Trophoblast cell (in vitro differentiated cells and primary cell): ENCODE measurements around the gene B3GAT1.

Source experiments
- DNase-seq, 2 donors: peaks; one replicate each; pipeline ENCODE4 v3.0.0-alpha.2; 2016
- H2AFZ ChIP-seq: 2 replicates; pipeline ENCODE4 v1.6.1; 2013; ENCODE audit warnings: low read length, moderate library complexity, mild to moderate bottlenecking; ENCODE audit not compliant: insufficient read depth, poor library complexity
- H2AK5ac ChIP-seq: 2 replicates; pipeline ENCODE4 v1.6.1; 2013; ENCODE audit warnings: mild to moderate bottlenecking, low read length
- H2BK120ac ChIP-seq: 2 replicates; pipeline ENCODE4 v1.6.1; 2013; ENCODE audit warnings: low read length, mild to moderate bottlenecking, moderate library complexity; ENCODE audit not compliant: insufficient read depth, poor library complexity
- H2BK12ac ChIP-seq: 2 replicates; pipeline ENCODE4 v1.6.1; 2013; ENCODE audit warnings: mild to moderate bottlenecking, low read length, moderate library complexity
- H2BK5ac ChIP-seq: 2 replicates; pipeline ENCODE4 v1.6.1; 2013; ENCODE audit warnings: low read length, low read depth, moderate library complexity, mild to moderate bottlenecking; ENCODE audit not compliant: poor library complexity
- H3K14ac ChIP-seq: 2 replicates; pipeline ENCODE4 v1.6.1; 2013; ENCODE audit warnings: mild to moderate bottlenecking, low read length
- H3K18ac ChIP-seq: 2 replicates; pipeline ENCODE4 v1.6.1; 2013; ENCODE audit warnings: mild to moderate bottlenecking, low read length
- H3K23ac ChIP-seq: 2 replicates; pipeline ENCODE4 v1.6.1; 2013; ENCODE audit warnings: low read length
- H3K27ac ChIP-seq: 2 replicates; pipeline ENCODE4 v1.5.1; 2013; ENCODE audit warnings: low read depth, mild to moderate bottlenecking, inconsistent platforms, low read length, moderate library complexity
- H3K27me3 ChIP-seq: 2 replicates; pipeline ENCODE4 v1.6.1; 2013; ENCODE audit warnings: inconsistent platforms, mild to moderate bottlenecking, low read length, moderate library complexity; ENCODE audit not compliant: insufficient read depth
- H3K36me3 ChIP-seq, 2 experiments: 1 replicate in 1 of 2; 2 replicates in 1 of 2; pipeline ENCODE4 v1.6.1; 2013; ENCODE audit warnings: low read length in 2 of 2, mild to moderate bottlenecking in 2 of 2, moderate library complexity in 1 of 2; ENCODE audit not compliant: insufficient read depth in 2 of 2, control insufficient read depth in 1 of 2
- H3K4ac ChIP-seq: 2 replicates; pipeline ENCODE4 v1.6.1; 2013; ENCODE audit warnings: low read depth, mild to moderate bottlenecking, low read length, moderate library complexity
- H3K4me1 ChIP-seq, 2 experiments: 1 replicate in 1 of 2; 2 replicates in 1 of 2; pipeline ENCODE4 v1.6.1; 2013; ENCODE audit warnings: low read length in 2 of 2, mild to moderate bottlenecking in 2 of 2, moderate library complexity in 1 of 2; ENCODE audit not compliant: insufficient read depth in 2 of 2, control insufficient read depth in 1 of 2
- H3K4me2 ChIP-seq: 2 replicates; pipeline ENCODE4 v1.6.1; 2013; ENCODE audit warnings: inconsistent platforms, mild to moderate bottlenecking, low read length, moderate library complexity
- H3K4me3 ChIP-seq: 2 replicates; pipeline ENCODE4 v1.5.1; 2013; ENCODE audit warnings: mild to moderate bottlenecking, low read depth, low read length, inconsistent platforms
- H3K79me1 ChIP-seq: one replicate; pipeline ENCODE4 v1.6.1; 2013; ENCODE audit warnings: low read length
- H3K79me2 ChIP-seq: 2 replicates; pipeline ENCODE4 v1.6.1; 2013; ENCODE audit warnings: low read length, mild to moderate bottlenecking; ENCODE audit not compliant: control insufficient read depth, insufficient read depth, poor library complexity
- H3K9ac ChIP-seq: 2 replicates; pipeline ENCODE4 v1.6.1; 2013; ENCODE audit warnings: mild to moderate bottlenecking, low read length
- H3K9me3 ChIP-seq: 2 replicates; pipeline ENCODE4 v1.6.1; 2013; ENCODE audit warnings: low read depth, mild to moderate bottlenecking, control low read depth, inconsistent platforms, low read length; ENCODE audit not compliant: insufficient read depth
- H4K12ac ChIP-seq: 2 replicates; pipeline ENCODE4 v1.6.1; 2013; ENCODE audit warnings: low read depth, mild to moderate bottlenecking, low read length, moderate library complexity
- H4K8ac ChIP-seq: 2 replicates; pipeline ENCODE4 v1.6.1; 2013; ENCODE audit warnings: low read depth, mild to moderate bottlenecking, low read length, moderate library complexity
- H4K91ac ChIP-seq: one replicate; pipeline ENCODE4 v1.6.1; 2013; ENCODE audit warnings: low read depth, mild to moderate bottlenecking, low read length, moderate library complexity
- WGBS: extraction: QIAGEN DNeasy Blood & Tissue Kit; methylation state at CpG from one replicate; pipeline ENCODE4 v1.1.7; 2013; ENCODE audit warnings: missing lambda C conversion rate; ENCODE audit not compliant: insufficient read length, insufficient coverage; ENCODE audit errors: extremely low coverage; 5-methylcytosine and 5-hydroxymethylcytosine counted together

The B3GAT1 gene

DNA sequence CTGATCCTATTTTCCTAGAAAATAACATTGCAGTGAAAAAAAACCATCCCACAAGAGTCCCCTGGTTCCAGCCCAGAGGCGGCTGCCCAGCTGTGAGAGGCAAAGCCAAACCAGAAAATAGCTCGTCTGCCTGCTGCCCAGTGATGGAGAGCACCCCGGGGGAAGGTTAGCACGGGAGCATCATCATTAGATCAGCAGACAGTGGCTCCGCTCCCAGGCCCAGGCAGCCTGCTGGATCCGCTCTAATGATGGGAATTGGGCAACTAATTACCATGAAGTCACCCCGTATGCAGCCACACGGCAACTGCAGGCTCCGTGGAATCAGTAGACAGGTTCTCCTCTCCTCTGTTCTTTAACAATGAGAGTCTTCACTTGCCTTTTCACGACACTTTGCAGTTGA lies 17.1 kb upstream of the B3GAT1 start:
- Histone ChIP-seq H3K36me3 (no peaks in the 10 kb centered on the region), H3K9me3 (peaks cover 4% of the 10 kb centered on the region), H2BK5ac (no peak overlapping the region), H2AFZ (no peak overlapping the region), H3K27me3 (no peaks in the 10 kb centered on the region), H3K79me1 (no peaks in the 10 kb centered on the region), H3K27ac (no peak overlapping the region), H3K23ac (no peak overlapping the region), H3K4me2 (no peak overlapping the region), H4K8ac (no peak overlapping the region), H3K79me2 (no peaks in the 10 kb centered on the region), H2BK12ac (no peak overlapping the region), H4K12ac (no peak overlapping the region), H2BK120ac (no peak overlapping the region), H2AK5ac (no peak overlapping the region), H3K18ac (no peak overlapping the region), H3K14ac (no peak overlapping the region), H3K4ac (no peak overlapping the region), H4K91ac (no peak overlapping the region), H3K9ac (no peak overlapping the region), H3K4me3 (no peak overlapping the region), H3K4me1 (no peaks in the 10 kb centered on the region)
- DNase-seq, result no peak
- WGBS, result no CpG with 5 or more reads among the region's 10 CpGs

DNA sequence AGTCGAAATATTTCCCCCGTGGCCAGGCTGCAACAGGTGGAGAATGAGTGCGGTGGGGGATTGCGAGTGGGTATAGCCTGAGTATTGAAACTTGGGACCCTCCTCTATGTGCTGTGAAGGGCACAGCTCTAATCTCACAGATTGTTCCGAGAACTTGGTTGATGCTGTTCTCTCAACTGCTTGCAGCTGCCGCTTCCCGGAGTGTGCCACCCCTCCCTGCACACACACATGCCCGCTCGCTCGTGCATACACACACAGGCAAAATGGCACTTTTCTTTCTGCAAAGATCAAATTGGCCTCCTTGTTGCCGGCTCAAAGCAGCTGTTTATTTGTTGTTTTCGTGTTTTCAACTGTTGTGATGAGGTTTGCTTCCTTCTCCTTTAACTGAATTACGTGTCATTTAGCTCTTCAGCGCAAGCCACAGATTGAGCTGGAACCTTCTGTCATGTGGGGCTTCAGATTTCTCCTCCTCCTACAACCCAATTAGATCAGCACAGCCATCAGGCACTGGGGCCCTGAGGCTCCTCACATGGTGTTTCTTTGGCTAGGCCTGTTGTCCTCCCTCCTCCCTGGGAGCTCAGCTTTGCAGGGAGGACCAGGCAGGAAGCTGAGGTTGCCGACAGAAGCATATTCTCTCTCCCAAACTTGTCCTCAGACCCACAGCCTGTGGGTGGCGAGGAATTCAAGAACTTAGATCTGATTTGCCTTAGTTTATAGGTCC lies 13.9 kb upstream of the B3GAT1 start:
- WGBS, result no CpG with 5 or more reads among the region's 16 CpGs
- Histone ChIP-seq H3K23ac (no peak overlapping the region), H3K79me1 (no peaks in the 10 kb centered on the region), H2BK5ac (no peak overlapping the region), H3K4me2 (no peak overlapping the region), H3K4ac (no peak overlapping the region), H2AFZ (no peak overlapping the region), H4K8ac (no peak overlapping the region), H3K27ac (no peak overlapping the region), H3K9ac (no peak overlapping the region), H2BK120ac (no peak overlapping the region), H4K91ac (no peak overlapping the region), H3K36me3 (no peaks in the 10 kb centered on the region), H4K12ac (no peak overlapping the region), H2AK5ac (no peak overlapping the region), H3K79me2 (no peaks in the 10 kb centered on the region), H3K18ac (no peak overlapping the region), H2BK12ac (no peak overlapping the region), H3K14ac (no peak overlapping the region), H3K4me3 (no peak overlapping the region), H3K4me1 (no peaks in the 10 kb centered on the region), H3K9me3 (peaks cover 6% of the 10 kb centered on the region), H3K27me3 (no peaks in the 10 kb centered on the region)
- no peak for DNase-seq

- Histone ChIP-seq H3K4me2 (no peak overlapping the region), H3K79me1 (no peaks in the 10 kb centered on the region), H2BK5ac (no peak overlapping the region), H4K8ac (no peak overlapping the region), H3K9ac (no peak overlapping the region), H3K79me2 (no peaks in the 10 kb centered on the region), H3K36me3 (no peaks in the 10 kb centered on the region), H2BK12ac (no peak overlapping the region), H3K4ac (no peak overlapping the region), H3K18ac (no peak overlapping the region), H3K9me3 (peaks cover 6% of the 10 kb centered on the region), H2AFZ (no peak overlapping the region), H2AK5ac (no peak overlapping the region), H3K4me1 (no peaks in the 10 kb centered on the region), H3K14ac (no peak overlapping the region), H4K12ac (no peak overlapping the region), H3K4me3 (no peak overlapping the region), H4K91ac (no peak overlapping the region), H3K27me3 (no peaks in the 10 kb centered on the region), H3K27ac (no peak overlapping the region), H2BK120ac (no peak overlapping the region), H3K23ac (no peak overlapping the region)
- no peak for DNase-seq
- WGBS, result no CpG with 5 or more reads among the region's 2 CpGs
Measured at GRCh38 chr11:134425413-134425812, 13.4 kb upstream of the B3GAT1 start.

- Histone ChIP-seq H3K4me1 (no peaks in the 10 kb centered on the region), H3K18ac (no peak overlapping the region), H2BK5ac (no peak overlapping the region), H2BK120ac (no peak overlapping the region), H3K79me2 (no peaks in the 10 kb centered on the region), H3K79me1 (no peaks in the 10 kb centered on the region), H3K9ac (no peak overlapping the region), H3K27me3 (no peaks in the 10 kb centered on the region), H3K4me2 (no peak overlapping the region), H3K27ac (no peak overlapping the region), H3K4ac (no peak overlapping the region), H2AFZ (no peak overlapping the region), H4K12ac (no peak overlapping the region), H3K9me3 (peaks cover 6% of the 10 kb centered on the region), H3K14ac (no peak overlapping the region), H2AK5ac (no peak overlapping the region), H3K4me3 (no peak overlapping the region), H2BK12ac (no peak overlapping the region), H4K91ac (no peak overlapping the region), H4K8ac (no peak overlapping the region), H3K36me3 (no peaks in the 10 kb centered on the region), H3K23ac (no peak overlapping the region)
- DNase-seq, result no peak
- WGBS, result no CpG with 5 or more reads among the region's 10 CpGs
Measured at GRCh38 chr11:134423106-134423505, 11.1 kb upstream of the B3GAT1 start.
